Measurements from ENCODE around the gene MYBPC1.

The MYBPC1 gene

DNA sequence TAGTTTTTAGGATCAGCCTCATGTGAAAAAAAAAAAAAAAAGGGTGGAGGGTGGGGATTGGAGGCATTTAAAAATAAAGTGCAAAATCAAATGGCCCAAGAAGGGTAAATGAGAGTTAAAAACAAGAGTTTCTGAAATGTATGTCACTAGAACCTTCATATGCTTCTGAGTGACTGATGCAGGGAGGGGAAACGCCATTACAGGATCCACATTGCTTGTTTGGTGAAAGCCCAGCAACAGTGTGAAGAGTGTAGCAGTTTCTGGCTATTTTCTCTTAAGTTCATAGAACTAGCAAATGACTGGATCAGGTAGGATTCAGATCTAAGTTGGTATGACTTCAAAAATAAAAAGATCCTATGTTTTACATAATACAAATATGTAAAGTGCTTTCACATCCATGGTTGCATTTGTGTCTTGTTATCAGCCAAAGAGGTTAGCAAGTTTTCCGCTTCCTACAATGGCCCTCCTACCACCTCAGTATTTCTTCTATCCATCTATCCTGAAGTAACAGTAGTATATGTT, 105.6 kb downstream of the MYBPC1 start:
- Mint-ChIP-seq H3K27ac (no peak overlapping the region), H3K36me3 (peaks cover 4% of the 10 kb centered on the region), H3K27me3 (no peaks in the 10 kb centered on the region), H3K4me1 (peaks cover 31% of the 10 kb centered on the region), H3K9me3 (no peaks in the 10 kb centered on the region), H3K4me3 (no peak overlapping the region)
- CTCF ChIA-PET: interaction anchor here (0.7 kb wide), 1 partner anchor 24 kb away, joined by 4 read pairs; no protein-coding TSS in a partner anchor
- DNase-seq: no peak

DNA sequence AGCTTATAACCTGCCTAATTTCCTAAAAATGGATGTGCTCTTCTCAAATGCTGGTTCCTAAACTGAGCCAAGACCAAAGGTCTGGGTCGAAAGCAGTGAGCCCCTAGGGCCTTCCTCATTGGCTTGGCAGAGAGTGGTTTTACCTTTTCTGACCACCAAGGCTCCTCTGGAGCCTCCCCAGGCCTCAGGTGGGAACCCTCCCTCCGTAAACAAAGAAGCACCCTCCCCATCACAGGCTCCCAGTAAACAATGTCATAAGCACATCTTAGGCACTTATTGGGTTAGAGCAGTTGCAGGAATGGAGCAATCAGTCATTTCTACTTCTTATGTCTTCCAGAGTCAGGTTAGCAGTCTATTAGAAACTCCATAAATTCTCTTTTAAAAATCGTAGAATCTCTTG, 108.7 kb downstream of the MYBPC1 start:
- no peak overlapping the region for H3K4me3 Mint-ChIP-seq
- CTCF ChIA-PET: interaction anchor here (1.8 kb wide), 1 partner anchor 10 kb away, joined by 4 read pairs; no protein-coding TSS in a partner anchor
- H3K36me3 Mint-ChIP-seq: peaks cover 2% of the 10 kb centered on the region
- no peaks in the 10 kb centered on the region for H3K27me3 Mint-ChIP-seq
- H3K4me1 Mint-ChIP-seq: peaks cover 18% of the 10 kb centered on the region
- H3K27ac Mint-ChIP-seq: no peak overlapping the region
- DNase-seq: no peak
- H3K9me3 Mint-ChIP-seq: no peaks in the 10 kb centered on the region

DNA sequence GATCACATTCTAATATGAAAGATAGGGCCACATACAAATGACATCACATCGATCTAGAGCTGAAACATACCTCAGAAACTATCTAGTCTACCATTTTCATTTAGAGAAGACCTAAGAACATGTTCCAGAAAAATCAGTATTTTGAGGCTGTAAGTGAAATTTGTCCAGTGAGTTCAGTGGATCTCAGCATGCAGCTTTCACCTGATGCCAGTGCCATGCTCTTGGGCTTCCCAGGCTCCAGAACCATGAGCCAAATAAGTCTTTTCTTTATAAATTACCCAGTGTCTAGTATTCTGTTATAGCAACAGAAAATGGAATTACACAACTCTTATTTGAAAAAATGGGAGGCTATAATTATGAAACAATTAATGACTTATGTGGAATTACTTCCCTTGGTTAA, 111.6 kb downstream of the MYBPC1 start:
- H3K4me1 Mint-ChIP-seq: peaks cover 18% of the 10 kb centered on the region
- no peak overlapping the region for H3K4me3 Mint-ChIP-seq
- no peaks in the 10 kb centered on the region for H3K36me3 Mint-ChIP-seq
- H3K27me3 Mint-ChIP-seq: no peaks in the 10 kb centered on the region
- H3K27ac Mint-ChIP-seq: no peak overlapping the region
- H3K9me3 Mint-ChIP-seq: no peaks in the 10 kb centered on the region
- CTCF ChIA-PET: no interaction called here
- DNase-seq: no peak

DNA sequence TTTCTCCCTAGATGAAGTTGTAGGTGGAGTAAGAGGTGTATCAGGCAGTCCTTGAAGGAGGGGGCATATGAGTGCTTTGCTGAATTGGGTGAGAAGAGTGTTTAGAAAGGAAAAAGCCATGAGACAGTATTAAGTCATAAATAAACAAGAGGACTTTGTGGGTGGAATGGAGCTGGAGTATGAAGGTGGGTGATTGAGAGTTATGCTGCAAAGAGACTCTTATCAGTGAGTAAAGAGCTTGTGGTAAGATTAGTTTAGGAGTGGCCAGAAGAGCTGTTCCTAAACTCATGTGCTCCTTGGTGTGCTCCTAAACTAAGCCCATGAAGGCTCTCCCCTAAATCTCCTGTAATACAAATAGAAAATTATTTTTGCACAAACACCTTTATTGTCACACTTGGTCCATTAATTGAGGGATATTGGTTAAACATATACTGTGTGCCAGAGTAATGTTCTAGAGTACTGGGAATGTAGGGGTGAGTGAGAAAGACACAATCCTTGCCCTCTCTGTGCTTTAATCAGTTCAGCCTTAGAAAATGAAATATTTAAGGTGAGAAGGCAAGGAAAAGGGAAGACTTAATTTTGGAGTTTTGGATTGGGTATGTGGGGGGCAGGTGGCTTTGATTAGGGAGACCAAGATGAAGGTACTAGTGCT, 112.5 kb downstream of the MYBPC1 start:
- Mint-ChIP-seq H3K4me1 (peaks cover 18% of the 10 kb centered on the region), H3K36me3 (no peaks in the 10 kb centered on the region), H3K27me3 (no peaks in the 10 kb centered on the region), H3K27ac (no peak overlapping the region), H3K4me3 (no peak overlapping the region), H3K9me3 (no peaks in the 10 kb centered on the region)
- DNase-seq: no peak
- CTCF ChIA-PET: interaction anchor here (1.5 kb wide), 1 partner anchor 26 kb away, joined by 3 read pairs; no protein-coding TSS in a partner anchor

DNA sequence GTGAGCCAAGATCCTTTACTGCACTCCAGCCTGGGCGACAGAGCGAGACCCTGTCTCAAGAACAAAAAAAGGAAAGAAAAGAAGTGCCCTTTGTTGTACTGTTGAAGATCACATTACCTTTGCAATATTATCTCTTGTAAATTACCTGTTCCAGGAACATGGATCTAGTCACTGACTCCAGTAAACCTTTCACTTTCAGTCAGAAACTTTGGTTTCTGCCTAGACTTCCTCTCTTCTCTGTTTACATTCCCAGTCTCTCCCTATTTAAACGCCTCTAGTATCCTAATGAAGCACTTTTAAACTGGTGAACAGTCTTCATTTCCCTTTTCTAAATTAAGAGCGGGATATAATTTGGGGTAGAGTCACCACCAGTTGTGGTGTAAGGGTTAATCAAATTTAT, 115.5 kb downstream of the MYBPC1 start:
- Mint-ChIP-seq H3K4me1 (peaks cover 18% of the 10 kb centered on the region), H3K27ac (no peak overlapping the region), H3K9me3 (no peaks in the 10 kb centered on the region), H3K4me3 (no peak overlapping the region), H3K27me3 (no peaks in the 10 kb centered on the region), H3K36me3 (no peaks in the 10 kb centered on the region)
- CTCF ChIA-PET: no interaction called here
- DNase-seq: no peak

DNA sequence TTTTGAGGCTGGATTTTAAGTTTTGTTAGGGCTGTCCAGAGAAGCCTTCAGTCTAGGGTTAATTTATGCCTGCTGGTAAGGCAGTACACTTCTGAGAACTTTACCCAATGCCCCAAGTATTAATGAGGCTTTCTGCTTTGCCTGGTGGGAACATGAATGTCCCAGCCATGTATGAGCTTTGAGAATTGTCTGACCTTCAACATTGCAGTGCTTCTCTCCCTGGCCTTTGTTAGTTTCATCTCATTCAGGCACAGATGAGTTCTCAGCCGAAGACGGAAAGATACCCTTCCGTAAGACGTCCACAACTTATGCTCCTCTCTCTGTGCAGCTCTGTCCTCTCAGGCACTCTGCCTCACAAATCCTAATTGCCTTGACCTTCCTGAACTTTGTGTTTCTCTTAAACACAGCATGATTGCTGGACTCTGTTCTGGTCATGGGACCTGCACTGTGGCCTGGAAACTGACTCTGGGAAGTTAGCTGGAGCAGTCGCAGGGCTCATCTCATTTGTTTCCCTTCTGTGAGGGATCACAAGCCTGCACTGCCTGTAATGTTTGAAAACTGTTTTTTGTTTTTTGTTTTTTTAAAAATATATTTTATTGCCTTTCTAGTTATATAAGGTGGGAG, 118.4 kb downstream of the MYBPC1 start:
- no peak for DNase-seq
- CTCF ChIA-PET: interaction anchor here (0.8 to 1.7 kb wide), 2 partner anchors 11 to 19 kb away, joined by 3 to 4 read pairs; no protein-coding TSS in a partner anchor

DNA sequence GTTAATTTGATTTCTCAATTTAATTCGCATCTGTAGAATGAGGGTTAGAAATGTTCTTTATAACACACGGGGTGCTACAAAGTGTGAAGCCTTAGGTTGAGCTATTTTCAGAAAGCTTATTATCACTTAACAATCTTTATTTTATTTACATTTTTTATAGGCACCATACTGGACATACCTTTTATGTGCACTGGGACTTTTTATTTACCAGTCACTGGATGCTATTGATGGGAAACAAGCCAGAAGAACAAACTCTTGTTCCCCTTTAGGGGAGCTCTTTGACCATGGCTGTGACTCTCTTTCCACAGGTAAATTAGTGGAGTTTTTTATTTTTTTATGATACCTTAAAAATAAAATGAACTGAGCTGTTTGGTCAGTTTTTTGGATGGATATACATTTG, 119.2 kb downstream of the MYBPC1 start:
- Mint-ChIP-seq H3K27ac (no peak overlapping the region), H3K9me3 (no peaks in the 10 kb centered on the region), H3K36me3 (peaks cover 6% of the 10 kb centered on the region), H3K4me1 (peaks cover 17% of the 10 kb centered on the region), H3K27me3 (no peaks in the 10 kb centered on the region), H3K4me3 (no peak overlapping the region)
- CTCF ChIA-PET: interaction anchor here (1.7 kb wide), 1 partner anchor 11 kb away, joined by 4 read pairs; no protein-coding TSS in a partner anchor
- DNase-seq: no peak

More for the DNA sequence above, 118.4 kb downstream of the MYBPC1 start:
- Mint-ChIP-seq H3K27ac (no peak overlapping the region), H3K27me3 (no peaks in the 10 kb centered on the region), H3K4me3 (no peak overlapping the region), H3K9me3 (no peaks in the 10 kb centered on the region), H3K36me3 (peaks cover 5% of the 10 kb centered on the region), H3K4me1 (peaks cover 18% of the 10 kb centered on the region)

DNA sequence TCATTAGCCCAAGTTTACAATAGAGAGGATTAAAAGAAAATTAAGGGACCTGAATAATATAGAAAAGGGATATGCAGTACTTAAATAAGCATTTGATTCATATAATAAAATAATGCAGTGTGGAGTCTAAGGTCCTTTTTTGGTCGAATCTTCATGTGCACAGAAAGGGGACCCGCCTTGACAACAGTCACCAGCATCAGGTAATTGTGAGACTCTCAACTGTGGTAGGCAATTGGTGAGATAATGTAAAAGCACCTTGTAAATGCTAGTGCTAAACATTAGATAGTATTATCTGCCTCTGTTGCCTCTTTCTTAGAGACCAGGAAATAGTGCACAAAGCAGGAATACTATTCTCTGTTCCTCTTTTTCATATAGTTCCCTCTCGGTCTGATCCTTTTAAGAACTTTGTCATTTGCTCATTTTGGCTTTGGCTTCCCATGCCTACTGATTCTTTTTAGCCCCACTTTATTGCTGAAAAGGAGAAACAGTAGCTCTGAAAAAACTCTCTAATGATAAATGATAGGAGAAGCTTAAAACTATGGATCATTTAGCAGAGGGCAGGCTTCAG, 120.2 kb downstream of the MYBPC1 start:
- CTCF ChIA-PET: interaction anchor here (1.7 kb wide), 1 partner anchor 12 kb away, joined by 4 read pairs; no protein-coding TSS in a partner anchor
- peaks cover 6% of the 10 kb centered on the region for H3K4me1 Mint-ChIP-seq
- no peak overlapping the region for H3K27ac Mint-ChIP-seq
- no peak for DNase-seq
- peaks cover 7% of the 10 kb centered on the region for H3K36me3 Mint-ChIP-seq
- no peaks in the 10 kb centered on the region for H3K9me3 Mint-ChIP-seq
- H3K27me3 Mint-ChIP-seq: no peaks in the 10 kb centered on the region
- H3K4me3 Mint-ChIP-seq: no peak overlapping the region

DNA sequence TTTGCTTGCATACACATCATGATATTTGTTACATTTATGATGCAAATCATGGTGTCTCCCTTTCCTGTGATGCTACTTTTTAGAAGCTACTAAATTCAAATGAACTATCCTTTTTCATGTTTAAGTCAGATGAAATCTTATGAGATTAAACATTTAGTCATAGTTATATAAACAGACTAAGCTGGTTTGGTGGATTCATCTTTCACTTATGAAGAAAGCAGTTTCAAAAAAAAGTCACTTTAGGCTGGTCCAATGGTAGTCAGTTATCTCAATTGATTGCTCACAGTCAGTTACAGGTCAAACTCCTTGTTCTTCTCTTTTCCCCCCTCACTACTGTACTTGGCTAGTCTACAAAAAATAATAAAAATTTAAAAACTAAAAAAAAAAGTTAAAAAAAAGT, 124.8 kb downstream of the MYBPC1 start:
- no peak for DNase-seq
- Mint-ChIP-seq H3K27ac (no peak overlapping the region), H3K27me3 (no peaks in the 10 kb centered on the region), H3K36me3 (peaks cover 11% of the 10 kb centered on the region), H3K4me3 (no peak overlapping the region), H3K4me1 (no peaks in the 10 kb centered on the region), H3K9me3 (no peaks in the 10 kb centered on the region)
- CTCF ChIA-PET: interaction anchor here (0.6 to 1.5 kb wide), 2 partner anchors 40 to 322 kb away, joined by 3 to 4 read pairs; no protein-coding TSS in a partner anchor

DNA sequence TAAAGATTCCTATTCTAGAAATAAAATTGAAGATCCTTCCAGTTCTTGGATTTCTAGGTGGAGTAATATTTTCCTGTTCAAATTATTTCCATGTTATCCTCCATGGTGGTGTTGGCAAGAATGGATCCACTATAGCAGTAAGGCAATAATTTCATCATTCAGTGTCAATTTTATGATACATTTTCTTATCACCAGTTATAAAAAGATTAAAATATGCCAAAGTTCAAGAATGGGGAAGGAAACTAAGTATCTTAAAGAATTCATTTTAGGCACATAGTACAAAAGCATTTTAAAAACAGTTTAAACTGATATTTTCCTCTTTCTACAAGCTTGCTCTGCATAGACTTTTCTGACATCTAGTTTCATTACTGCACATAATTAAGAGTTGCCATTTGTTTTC, 125.3 kb downstream of the MYBPC1 start:
- Mint-ChIP-seq H3K9me3 (no peaks in the 10 kb centered on the region), H3K4me3 (no peak overlapping the region), H3K27me3 (no peaks in the 10 kb centered on the region), H3K36me3 (peaks cover 15% of the 10 kb centered on the region), H3K27ac (no peak overlapping the region), H3K4me1 (no peaks in the 10 kb centered on the region)
- no peak for DNase-seq
- CTCF ChIA-PET: interaction anchor here (0.6 kb wide), 1 partner anchor 323 kb away, joined by 4 read pairs; no protein-coding TSS in a partner anchor

DNA sequence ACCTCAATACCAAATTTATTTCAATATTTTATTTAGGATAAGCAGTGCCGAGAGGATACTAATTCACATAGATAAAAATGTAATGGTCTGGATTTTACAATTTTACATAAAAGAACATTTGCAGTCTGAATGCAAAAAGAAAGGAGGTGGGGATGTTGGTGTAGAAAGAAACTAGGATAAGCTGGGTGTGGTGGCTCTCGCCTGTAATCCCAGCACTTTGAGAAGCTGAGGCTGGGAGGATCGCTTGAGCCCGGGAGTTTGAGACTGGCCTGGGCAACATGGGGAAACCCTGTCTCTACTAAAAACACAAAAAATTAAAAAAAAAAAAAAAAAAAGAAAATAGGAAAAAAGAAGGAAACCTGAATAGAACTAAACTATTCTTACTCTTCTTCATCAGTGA, 127.6 kb downstream of the MYBPC1 start:
- Mint-ChIP-seq H3K27ac (no peak overlapping the region), H3K9me3 (no peaks in the 10 kb centered on the region), H3K36me3 (peaks cover 15% of the 10 kb centered on the region), H3K4me3 (no peak overlapping the region), H3K4me1 (no peaks in the 10 kb centered on the region), H3K27me3 (no peaks in the 10 kb centered on the region)
- no peak for DNase-seq
- CTCF ChIA-PET: no interaction called here

DNA sequence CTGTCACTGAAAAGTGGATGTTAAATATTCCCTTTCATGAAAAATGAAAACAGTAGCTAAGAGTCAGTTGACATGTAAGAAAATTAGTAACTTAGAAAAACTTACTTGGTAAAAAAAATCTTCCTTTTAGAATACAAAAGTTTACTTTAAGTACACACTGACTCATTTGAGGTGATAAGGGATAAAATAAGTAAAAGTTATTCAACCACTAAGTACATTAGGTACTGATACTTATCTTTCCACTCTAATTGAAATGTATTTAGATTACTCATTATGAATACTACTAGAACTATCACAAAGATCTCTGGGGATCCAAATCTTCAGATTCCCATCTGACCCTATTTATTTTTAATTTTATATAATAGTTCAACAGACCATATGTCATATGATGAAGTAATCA, 132.3 kb downstream of the MYBPC1 start:
- no peak for DNase-seq
- Mint-ChIP-seq H3K36me3 (peaks cover 12% of the 10 kb centered on the region), H3K27ac (no peak overlapping the region), H3K27me3 (no peaks in the 10 kb centered on the region), H3K9me3 (no peaks in the 10 kb centered on the region), H3K4me3 (no peak overlapping the region), H3K4me1 (no peaks in the 10 kb centered on the region)
- CTCF ChIA-PET: no interaction called here

DNA sequence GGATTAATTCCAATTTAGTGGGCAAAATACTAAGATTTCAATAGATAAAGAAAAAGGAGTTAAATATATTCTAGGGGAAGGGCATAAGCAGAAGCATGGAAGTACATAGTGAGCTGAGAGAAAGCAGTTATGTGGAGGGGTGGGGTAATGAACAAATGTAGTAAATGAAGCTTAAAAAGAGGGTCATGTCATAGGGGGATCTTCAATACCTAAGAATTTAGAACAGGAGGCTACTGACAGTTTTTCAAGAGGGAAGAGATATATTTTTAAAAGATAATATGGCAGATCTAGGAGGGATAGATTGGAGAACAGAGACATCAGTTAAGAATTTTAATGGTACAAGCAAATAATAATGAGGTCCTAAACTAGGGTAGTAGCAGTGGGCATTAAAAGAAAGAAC, 135.1 kb downstream of the MYBPC1 start:
- H3K27ac Mint-ChIP-seq: no peak overlapping the region
- CTCF ChIA-PET: no interaction called here
- no peaks in the 10 kb centered on the region for H3K9me3 Mint-ChIP-seq
- H3K36me3 Mint-ChIP-seq: peaks cover 14% of the 10 kb centered on the region
- H3K27me3 Mint-ChIP-seq: no peaks in the 10 kb centered on the region
- H3K4me1 Mint-ChIP-seq: no peaks in the 10 kb centered on the region
- no peak for DNase-seq
- H3K4me3 Mint-ChIP-seq: no peak overlapping the region

DNA sequence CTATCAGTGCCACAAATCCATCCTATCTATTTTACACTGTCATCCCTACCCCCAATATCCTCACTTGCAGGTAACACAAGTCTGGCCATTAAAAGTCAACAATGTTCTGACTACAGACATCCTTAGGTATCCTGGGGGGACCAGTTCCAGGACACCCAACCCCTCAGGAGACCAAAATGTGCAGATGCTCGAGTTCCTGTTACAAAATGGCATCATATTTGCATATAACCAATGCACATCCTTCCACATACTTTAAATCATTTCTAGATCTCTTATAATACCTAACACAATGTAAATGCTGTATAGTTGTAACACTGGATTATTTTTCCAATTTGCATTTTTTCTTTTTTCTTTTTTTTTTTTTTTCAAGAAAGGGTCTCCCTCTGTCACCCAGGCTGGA, 137.5 kb downstream of the MYBPC1 start:
- no peak overlapping the region for H3K4me3 Mint-ChIP-seq
- CTCF ChIA-PET: interaction anchor here (1.0 kb wide), 1 partner anchor 19 kb away, joined by 3 read pairs; no protein-coding TSS in a partner anchor
- H3K36me3 Mint-ChIP-seq: peaks cover 9% of the 10 kb centered on the region
- no peak overlapping the region for H3K27ac Mint-ChIP-seq
- DNase-seq: no peak
- H3K4me1 Mint-ChIP-seq: no peaks in the 10 kb centered on the region
- H3K9me3 Mint-ChIP-seq: no peaks in the 10 kb centered on the region
- H3K27me3 Mint-ChIP-seq: no peaks in the 10 kb centered on the region

Data from activated naive CD4-positive, alpha-beta T cell treated with anti-CD3 and anti-CD28 coated beads, Interleukin-2, amount 10 ng/mL, durations not matched to agents 7 days and 5 days (primary cell).